Stimulated activated CD4-positive, alpha-beta T cell treated with anti-CD3 and anti-CD28 coated beads, Interleukin-15, amount 100 ng/mL, for 48 hours (primary cell): ENCODE data around the gene LIMS1.
"Not testable (repeated sequence)": the region's sequence is repeated elsewhere in the genome, so short reads cannot be mapped to it uniquely, and the experiment has no call there.

ENCODE experiments used
- DNase-seq, 2 donors: peaks; one replicate each; pipeline ENCODE4 v3.0.0-alpha.2; 2020; ENCODE audit warnings: low read depth in 2 of 2

The LIMS1 gene

DNA sequence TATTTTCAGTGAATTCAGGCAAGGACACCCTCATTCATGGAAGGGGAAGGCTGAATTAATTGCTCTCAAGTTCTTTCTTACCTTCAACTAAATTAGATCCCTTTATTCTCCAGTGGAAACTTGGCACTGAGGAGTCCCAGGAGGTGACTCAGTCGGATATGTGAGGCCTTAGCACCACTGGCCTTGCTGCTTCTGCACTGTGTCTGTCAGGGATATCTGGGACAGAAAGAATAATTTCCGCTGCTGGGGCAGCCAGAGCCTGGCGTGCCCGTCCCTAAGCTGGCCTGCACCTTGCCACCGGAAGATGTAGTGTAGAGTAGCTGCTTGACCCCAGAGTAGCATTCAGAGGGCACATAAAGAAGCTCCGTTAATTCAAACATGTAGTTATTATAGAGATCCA is 53.4 kb downstream of the LIMS1 start:
- no peak for DNase-seq

DNA sequence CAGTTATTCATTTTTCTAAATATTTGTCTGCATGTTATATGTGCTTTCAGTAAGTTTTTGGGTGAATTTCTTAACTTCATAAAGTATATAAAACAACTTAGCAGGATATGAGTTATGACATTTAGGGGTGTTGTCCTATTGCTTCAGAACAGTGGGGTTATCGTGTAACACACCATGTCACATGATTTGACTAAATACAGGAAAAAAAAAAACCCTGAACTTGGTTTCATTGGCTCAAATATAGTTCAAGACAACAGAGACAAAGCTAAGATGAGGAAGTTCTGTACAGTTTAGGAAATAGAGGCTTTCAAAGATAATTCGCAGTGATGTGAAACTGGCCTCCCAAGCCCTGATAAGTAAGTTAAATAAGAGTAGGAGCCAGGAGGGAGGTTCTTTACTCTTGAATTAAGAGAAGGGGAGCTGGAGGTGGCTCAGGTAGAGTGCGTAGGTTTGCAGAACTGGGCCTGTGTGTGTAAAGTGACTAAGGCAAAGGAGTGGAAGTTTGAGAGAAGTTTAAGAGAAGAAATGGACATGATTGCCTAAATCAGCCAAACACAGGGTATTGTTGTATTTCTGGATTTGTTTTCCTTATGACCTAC is 53.9 kb downstream of the LIMS1 start:
- no peak for DNase-seq

DNA sequence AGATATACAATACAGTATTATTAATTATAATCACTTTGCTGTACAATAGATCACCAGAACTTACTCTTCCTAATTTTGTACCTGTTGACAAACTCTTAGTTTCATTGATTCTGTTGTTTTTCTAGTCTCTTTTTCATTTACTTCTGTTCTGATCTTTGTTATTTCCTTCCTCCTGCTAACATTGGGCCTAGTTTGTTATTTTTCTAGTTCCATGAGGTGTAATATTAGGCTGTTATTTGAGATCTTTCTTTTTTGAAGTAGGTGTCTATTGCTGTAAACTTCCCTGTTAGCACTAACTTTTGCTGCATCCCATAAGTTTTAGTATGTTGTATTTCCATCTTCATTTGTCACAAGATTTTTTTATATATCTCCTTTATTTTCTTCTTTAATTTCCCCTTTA is 55.1 kb downstream of the LIMS1 start:
- no peak for DNase-seq

DNA sequence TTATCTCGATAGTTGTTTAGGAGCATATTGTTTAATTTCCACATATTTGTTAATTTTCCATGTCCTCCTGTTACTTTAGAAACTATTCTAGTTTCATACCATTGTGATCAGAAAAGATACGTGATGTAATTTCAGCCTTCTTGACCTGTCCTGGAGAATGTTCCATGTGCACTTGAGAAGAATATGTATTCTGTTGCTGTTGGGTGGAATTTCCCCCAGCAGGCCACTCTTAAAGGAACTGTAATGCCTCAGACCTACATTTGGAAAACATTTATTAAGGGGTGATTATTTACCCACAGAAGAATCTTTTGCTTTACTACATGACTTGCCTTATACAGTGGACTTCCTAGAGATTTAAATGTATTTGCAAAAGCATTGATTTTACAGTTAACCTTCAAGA is 55.5 kb downstream of the LIMS1 start:
- DNase-seq = no peak

DNA sequence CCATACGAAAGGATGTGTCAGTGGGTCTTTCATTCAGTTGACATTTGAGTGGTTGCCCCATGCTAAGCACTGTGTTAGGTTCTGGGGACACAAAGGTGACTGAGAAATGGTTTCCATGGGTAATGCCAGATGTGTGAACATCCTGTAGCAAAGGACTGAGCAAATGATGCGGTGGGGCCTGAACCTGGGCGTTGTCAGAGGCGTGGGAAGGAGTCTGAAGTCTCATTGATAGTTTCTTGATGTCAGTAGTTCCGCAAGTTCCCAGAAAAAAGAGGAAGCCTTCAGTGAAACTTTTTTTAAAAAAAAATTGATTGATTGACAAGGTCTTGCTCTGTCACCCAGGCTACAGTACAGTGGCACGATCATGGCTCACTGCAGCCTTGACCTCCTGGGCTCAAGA is 56.9 kb downstream of the LIMS1 start:
- DNase-seq = no peak

DNA sequence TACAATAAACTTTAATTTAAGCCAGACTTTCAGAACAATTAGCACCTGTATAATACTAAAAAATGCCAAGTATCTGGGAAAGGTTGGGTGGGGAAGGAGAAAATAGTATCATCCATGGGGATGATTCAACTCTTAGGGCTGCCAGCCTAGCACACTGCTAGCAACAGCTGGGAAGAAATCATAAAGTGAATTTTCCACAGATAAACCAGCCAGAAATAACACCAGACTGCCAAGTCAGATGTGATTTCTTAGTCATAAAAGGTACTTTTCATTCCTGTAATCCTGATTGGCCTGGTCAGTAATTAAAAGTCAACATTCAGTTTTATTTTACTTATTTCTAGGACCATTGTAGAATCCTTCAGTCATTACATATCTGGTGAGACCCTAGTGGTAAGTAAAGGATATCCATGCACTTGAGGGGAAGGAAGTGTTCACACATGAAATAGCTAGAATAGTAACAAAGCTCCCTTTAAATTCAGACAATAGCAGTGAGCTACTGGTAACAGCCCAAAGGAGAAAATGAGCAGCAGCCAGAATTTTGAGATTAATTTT is 59.4 kb downstream of the LIMS1 start:
- DNase-seq = no peak

DNA sequence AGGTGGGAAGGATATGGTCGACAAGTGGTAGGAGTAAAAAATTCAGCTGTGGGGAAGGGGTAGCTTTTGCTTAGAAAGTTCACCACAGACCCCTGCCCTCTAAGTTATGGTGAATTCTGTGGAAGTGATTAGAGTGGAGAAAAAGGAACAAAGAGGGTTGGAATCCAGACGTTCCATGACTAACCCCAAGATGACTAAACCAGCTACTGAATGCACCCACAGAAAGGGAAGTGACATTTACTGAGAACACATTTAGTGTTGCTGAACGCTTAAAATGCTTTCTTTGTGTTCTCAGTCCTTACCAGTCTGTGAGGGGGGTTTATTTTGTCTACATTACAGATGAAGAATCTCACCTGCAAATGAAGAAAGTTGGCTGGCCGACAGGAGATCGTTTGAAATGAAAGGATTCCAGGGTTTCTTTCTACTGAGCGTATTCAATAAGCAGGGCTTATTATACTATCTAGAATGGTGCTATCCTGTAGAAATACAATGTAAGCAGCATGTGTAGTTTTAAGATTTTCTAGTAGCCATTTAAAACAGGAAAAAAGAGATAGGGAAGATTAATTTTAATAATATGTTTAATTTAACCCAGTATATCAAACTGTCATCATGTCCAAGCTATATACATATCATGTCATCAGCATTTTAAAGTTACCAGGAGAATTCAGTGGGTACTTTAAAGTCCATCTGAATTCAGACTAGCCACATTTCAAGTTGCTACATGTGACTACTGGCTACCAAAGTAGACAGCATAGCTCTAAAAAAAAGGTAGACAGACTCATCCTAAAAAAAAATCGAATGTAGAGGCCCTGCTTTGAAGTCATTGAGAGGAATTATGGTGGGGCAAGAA is 60.1 kb downstream of the LIMS1 start:
- DNase-seq = no peak

DNA sequence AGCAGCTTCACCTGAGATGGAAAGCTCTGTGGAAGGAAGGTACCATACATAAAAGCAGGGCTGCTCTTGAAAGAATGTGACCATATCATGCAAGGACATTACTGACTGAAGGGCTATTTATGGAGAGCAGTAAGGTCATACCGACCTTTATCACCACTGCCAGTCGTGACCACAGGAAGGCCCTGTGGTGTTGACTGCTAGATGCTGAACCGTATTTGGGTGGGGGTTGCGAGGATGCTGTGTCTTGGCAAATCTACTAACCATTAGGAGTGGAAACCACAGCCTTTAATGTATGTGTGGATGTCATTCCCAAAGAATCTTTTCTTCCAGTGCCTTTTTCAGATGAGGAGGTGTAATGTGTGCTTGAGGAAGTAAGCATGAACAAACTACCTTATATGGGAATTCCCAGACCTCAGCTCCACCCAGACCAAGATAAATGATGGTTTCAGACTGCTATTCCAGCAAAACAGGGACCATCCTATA is 60.8 kb downstream of the LIMS1 start:
- DNase-seq = no peak

DNA sequence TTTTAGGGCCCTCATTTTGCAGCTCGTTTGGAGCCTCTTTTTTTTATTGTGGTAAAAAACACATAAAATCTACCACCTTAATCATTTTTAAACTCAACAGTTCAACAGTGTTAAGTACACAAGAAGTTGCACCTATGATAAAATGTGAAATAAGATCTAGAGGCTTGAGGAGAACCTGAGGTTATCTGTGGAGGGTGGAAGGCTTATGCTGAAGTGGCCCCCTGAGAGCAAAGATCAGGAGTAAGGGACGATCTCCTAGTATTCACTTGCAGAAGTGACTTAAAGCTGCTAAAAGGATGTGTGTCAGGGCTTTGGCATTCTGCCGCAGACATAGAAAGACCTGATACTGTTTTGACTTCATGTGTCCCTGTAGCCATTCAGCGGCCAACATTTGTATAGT is 61.5 kb downstream of the LIMS1 start:
- DNase-seq = not testable (repeated sequence)

DNA sequence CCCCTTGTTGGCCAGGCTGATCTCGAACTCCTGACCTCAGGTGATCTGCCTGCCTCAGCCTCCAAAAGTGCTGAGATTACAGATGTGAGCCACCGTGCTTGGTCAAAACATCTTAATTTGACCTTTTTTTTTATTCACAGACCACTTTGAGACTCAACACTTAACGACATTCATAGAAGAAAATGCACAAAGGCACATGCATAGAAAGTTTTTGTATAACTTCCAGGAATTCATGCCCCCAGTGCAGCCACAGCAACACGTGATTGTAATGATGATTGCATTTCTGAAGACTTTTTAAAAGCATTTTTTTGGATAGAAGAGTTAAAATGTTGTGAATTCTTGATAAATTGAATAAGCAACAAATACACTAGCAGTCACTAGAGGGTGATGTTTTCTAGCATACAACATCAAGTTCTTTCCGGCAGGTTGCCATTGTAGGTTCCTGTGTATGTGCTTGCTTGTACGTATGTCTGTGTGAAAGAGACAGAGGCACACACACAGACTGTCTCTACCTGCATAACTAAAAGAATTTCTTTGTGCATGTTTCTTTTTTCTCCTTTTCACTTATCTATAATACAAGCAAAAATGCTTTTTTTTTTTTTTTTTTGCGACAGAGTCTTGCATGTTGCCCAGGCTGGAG is 63.0 kb downstream of the LIMS1 start:
- not testable (repeated sequence) for DNase-seq

DNA sequence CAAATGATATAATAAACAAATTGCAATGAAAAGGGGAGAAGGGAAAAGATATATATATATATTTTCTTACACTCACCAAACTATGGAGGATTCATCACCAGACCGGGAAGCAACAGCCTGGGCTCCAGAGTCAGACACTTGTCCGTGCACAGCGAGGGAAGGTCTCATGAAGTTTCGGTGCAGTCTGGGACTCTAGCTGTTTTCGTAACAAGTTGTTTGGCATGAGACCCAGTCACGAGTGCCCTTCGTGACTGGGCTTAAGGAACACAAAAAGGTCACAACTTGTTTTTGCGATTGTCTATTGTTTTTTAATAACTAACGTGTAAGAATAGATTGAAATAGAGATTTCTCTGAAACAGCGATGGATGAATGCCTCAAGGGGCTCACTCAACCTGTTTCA is 66.9 kb downstream of the LIMS1 start:
- DNase-seq = not testable (repeated sequence)

DNA sequence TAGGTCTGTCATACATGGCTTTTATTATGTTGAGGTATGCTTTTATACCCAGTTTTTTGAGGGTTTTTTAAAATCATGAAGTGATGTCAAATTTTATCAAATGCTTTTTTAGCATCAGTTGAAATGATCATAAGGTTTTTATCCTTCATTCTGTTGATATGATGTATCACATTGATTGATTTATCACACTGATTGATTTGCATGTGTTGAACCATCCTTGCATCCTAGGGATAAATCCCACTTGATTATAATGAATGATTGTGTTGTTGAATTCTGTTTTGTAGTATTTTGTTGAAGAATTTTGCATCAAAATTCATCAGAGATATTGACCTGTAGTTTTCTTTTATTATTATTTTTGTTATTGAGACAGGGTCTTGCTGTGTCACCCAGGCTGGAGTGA is 68.2 kb downstream of the LIMS1 start:
- DNase-seq = no peak

DNA sequence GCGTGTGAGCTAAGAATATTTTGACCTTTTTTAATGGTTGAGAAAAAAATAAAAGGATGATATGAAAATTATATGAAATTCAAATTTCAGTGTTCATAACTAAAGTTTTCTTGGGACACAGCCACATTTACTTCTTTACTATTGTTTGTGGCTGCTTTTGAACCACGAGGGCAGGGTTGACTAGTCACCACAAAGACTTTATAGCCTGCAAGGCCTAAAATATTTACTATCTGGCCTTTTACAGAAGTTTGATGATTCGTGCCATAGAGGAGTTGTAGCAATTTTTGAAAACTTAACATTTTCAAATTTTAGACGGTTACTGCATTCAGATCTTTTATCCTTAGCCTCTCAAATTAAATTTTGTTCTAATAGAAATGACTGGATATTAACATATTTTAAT is 69.9 kb downstream of the LIMS1 start:
- no peak for DNase-seq

DNA sequence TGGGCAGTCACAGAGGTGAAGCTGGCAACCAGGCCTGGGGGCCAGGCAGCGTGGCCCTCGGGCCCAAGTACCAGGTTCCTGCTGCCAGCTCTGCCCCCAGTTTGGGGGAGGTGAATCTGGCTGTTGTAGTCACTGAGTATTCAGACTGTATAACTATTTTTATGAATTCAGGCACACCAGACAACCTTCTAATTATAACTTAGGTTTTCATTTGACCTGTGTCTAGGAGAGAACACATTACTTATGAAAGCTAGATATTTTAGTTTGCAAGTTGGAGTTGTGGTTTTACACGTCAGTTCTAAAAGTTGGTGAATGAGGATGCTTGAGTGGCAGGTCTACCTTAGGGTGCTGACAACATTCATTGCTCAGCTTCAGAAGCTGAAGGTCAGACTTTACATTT is 71.7 kb downstream of the LIMS1 start:
- no peak for DNase-seq

DNA sequence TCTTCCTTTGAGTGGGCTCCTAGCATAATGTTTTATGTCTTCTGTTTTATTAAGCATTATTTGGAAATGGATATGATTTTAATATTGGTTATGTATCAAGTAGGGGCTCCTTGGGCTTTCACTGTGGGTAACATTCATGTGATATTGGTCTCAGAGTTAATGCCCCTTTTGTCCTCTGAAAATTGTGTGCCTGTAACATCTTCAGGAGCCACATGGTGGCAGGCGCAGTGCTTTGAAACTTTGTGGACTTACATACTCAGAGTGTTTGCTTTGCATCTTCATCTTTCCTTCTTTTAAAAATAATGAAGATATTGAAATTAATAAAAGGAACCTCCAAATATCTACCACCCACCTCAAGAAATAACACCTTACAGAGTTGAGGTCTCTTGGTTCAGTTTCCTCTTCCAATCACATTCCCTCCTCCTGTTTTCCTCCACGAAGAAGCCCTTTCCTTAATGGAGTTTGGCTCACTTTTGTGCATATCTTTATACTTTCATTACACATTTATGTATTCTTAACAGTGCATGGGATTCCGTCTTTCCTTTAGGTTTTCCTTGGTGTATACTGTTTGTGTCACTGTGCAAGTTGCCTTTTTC is 73.5 kb downstream of the LIMS1 start:
- DNase-seq = no peak

DNA sequence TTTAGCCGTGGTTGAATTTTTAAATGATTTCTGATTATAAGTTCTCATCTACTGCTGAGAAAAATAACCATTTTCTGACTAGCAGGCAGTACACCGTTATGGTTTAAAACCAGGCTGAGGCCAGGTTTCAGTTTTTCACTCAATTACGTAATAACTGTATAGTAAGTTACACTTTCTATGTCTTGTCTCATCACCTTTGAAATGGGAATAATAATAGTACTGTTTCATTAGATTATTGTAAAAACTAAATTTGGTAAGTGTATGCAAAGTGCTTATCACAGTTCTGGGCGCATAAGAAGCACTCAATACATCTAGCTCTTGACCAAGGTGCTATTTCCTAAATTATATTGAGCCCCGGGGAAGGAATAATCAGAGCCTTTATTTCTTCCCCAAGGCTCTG is 76.8 kb downstream of the LIMS1 start:
- no peak for DNase-seq

DNA sequence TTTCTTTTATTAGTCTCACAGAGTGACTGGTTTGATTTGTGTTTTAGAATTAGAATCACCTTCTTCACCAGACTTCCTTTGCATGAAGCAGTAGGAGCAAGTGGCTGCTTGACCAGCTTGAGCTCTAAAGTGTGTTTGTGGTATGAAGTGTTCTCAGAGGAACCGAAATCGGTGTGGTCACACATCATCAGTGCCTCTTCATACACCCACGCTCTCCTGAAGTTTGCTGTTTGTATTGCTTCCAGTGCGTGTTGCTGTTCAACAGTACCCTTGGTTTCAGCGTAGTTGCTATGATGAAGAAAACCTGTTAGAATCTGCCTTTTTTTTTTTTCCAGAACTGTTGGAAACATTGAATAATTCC is 77.9 kb downstream of the LIMS1 start:
- peak in 1 of 2 donors; percentile 41 for DNase-seq

DNA sequence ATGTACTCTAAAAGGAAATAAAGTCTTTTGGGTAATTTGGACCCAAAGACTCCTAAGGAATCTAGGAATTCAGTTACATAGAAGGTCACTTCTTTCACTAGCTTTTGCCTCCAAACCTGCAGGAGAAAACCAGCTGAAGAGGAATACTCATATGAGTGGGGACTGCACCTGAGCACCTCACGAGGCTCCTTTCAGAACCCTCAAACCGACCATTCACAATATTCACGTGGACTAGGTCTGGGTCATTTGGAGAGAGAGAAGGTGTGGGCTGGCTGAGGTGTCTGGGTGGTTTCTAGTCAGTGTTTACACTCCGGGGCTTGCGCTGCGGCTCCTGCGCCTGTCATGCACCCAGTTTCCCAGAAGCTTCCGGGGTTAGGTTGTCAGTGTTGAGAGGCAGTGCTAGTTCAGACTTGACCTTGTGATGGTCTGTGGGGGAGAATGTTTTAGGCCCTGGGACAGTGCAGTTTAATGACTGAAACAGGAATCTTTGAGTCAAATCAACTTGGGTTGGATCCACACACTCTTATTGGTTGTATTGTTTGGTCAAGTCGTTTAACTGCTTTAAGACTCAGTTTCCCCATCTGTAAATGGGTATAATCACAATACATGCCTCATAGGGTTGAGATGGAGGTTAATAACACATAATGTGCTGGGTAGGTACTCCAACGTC is 78.4 kb downstream of the LIMS1 start:
- DNase-seq = peak; percentile 51 to 53

DNA sequence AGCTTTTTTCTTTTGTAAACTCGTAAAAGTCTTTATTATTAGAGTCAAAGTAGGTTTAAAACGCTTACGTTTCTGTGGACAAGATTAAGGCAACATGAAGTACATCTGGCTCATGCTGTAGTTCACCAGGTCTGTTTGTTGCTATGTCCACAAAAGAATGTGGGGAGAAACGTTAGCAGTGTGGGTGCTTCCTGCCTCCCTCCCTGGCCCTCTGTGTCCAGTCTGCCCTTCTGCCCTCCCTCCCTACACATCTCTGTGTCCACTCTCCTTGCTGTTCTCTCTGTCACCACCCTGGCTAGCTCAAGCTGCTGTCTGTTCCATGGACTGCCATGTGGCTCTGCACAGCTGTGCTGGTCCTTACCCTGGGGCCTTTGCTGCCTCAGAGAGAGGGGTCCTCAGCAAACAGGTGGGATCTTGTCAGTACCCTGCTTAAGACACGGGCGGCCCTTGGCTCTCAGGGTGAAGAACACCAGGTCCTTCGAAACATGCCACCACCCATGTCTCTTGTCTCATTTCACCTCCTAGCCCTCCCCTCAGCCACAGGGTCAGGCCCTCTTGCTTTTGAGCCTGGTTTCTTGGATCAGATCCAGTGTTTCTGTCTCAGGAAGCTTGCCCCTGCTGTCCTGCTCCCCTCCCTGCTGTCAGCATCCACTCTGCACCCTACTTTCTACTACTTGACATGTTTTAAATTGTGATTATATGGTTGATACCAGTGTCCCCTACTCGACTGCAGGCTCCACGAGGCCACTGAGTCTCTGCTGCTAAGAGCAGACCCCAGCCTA is 79.2 kb downstream of the LIMS1 start:
- DNase-seq = no peak

DNA sequence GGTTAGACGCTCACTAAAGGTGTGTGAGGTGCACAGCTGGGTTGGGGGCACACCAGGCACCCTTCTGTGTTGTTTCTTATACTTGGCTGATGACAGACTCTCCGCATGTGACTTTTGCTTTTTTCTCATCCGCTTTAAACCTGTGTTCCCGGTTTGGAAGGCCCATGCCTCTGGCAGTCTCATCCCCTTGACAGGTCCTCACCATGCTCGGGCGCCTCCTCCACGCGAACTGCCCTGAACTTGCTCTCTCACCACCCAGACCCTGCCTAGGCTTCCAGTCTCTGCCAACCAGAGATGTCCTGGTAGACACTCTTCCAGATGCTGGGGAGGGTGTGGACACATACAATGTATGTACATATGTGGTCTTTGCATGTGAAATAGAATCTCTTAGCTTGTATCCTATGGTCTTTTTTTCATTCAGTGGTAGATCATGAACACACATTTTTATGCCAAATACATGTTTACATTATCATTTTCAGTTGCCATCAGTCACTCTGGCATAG is 79.8 kb downstream of the LIMS1 start:
- DNase-seq = no peak

DNA sequence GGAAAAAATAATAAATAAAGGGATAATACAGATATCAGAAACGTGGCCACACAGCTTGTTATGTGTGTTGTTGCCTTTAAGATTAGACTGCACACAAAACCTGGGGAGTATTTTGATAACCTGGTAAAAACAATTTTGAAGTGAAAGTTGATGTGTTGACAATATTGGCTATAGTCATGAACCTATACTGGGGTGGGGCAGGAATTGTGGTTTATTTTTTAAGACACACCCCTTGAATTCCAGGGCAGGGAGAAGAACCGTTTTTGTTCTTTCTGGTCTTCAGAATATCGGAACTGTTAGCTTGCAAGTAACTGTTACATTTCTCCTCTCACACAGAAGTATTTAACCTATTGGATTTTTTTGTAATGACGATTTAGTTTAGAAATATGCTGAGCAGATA is 80.4 kb downstream of the LIMS1 start:
- DNase-seq = no peak
